H1 (cell line): Measurements from ENCODE around the gene TMPRSS4. TPM values are rescaled to one million over a fixed set of nuclear protein-coding genes. Genes with fewer than 3 reads are reported as not detected.

Experiments
- CTCF ChIA-PET: fragments of 300-600 bp; sonication (Branson Sonifier 250); formaldehyde crosslinking; loops from one replicate; lab custom pipeline; 2021; ENCODE audit not compliant: partially characterized antibody; lab: Charles Lee
- POLR2A ChIA-PET: fragments of 300-600 bp; sonication (Branson Sonifier 250); formaldehyde crosslinking; loops from one replicate; lab custom pipeline; 2021; ENCODE audit warnings: inconsistent platforms; ENCODE audit not compliant: partially characterized antibody; lab: Charles Lee
- DNase-seq, 2 experiments: peaks; one replicate each; pipeline versions ENCODE4 v3.0.0 to v3.0.0-alpha.2; 2010 to 2022; ENCODE audit warnings: low spot score in 2 of 2, low read depth in 1 of 2, mixed read lengths in 1 of 2
- FAIRE-seq: peaks from 2 replicates; lab custom pipeline; 2011; peaks lifted over from hg19 to GRCh38; lab: Jason Lieb, UNC
- H2AFZ ChIP-seq: 2 replicates; pipeline ENCODE4 v1.8.1; 2012; ENCODE audit warnings: low read length, inconsistent platforms
- H2AK5ac ChIP-seq: 2 replicates; pipeline ENCODE4 v1.6.1; 2013; ENCODE audit warnings: low read depth, low read length
- H2BK120ac ChIP-seq: replicated peaks from 2 replicates; pipeline ENCODE3; 2013; ENCODE audit warnings: low read depth, low read length, inconsistent platforms
- H2BK12ac ChIP-seq: 2 replicates; pipeline ENCODE4 v1.6.1; 2013; ENCODE audit warnings: low read depth, low read length
- H2BK15ac ChIP-seq: 2 replicates; pipeline ENCODE4 v1.6.1; 2013; ENCODE audit warnings: low read length
- H2BK20ac ChIP-seq: 2 replicates; pipeline ENCODE4 v1.6.1; 2013; ENCODE audit warnings: low read length
- H2BK5ac ChIP-seq: 2 replicates; pipeline ENCODE4 v1.6.1; 2013; ENCODE audit warnings: low read depth, low read length
- H3K14ac ChIP-seq: 2 replicates; pipeline ENCODE4 v1.6.1; 2013; ENCODE audit warnings: inconsistent platforms; ENCODE audit not compliant: insufficient read length
- H3K18ac ChIP-seq: 2 replicates; pipeline ENCODE4 v1.6.1; 2013; ENCODE audit warnings: low read length; ENCODE audit errors: extremely low read depth
- H3K23ac ChIP-seq: 2 replicates; pipeline ENCODE4 v1.6.1; 2013; ENCODE audit warnings: inconsistent platforms; ENCODE audit not compliant: insufficient read length
- H3K23me2 ChIP-seq: 2 replicates; pipeline ENCODE4 v1.6.1; 2013; ENCODE audit warnings: low read depth, low read length
- H3K27ac ChIP-seq: 2 replicates; pipeline ENCODE4 v1.6.1; 2011; ENCODE audit warnings: low read depth, low read length, inconsistent platforms
- H3K27me3 ChIP-seq, 4 experiments: replicated peaks in 1 of 4; 1 replicate in 1 of 4; 2 replicates in 3 of 4; pipeline versions ENCODE4 v1.6.1 to v1.8.1; 2011 to 2013; ENCODE audit warnings: low read length in 3 of 4, mild to moderate bottlenecking in 3 of 4, inconsistent platforms in 2 of 4, mixed read lengths in 2 of 4, moderate library complexity in 1 of 4; ENCODE audit not compliant: control insufficient read depth in 3 of 4, insufficient read depth in 3 of 4; ENCODE audit errors: extremely low read depth in 1 of 4
- H3K36me3 ChIP-seq, 4 experiments: 2 replicates each; pipeline versions ENCODE4 v1.6.1 to v1.8.1; 2011 to 2013; ENCODE audit warnings: mild to moderate bottlenecking in 4 of 4, low read length in 3 of 4, moderate library complexity in 2 of 4, control low read depth in 1 of 4, inconsistent platforms in 1 of 4; ENCODE audit not compliant: insufficient read depth in 4 of 4, control insufficient read depth in 2 of 4
- H3K4ac ChIP-seq: replicated peaks from 2 replicates; pipeline ENCODE3; 2013; ENCODE audit warnings: low read length, low read depth, mixed read lengths, inconsistent platforms; ENCODE audit not compliant: insufficient read length
- H3K4me1 ChIP-seq, 4 experiments: replicated peaks in 1 of 4; 1 replicate in 1 of 4; 2 replicates in 3 of 4; pipeline versions ENCODE4 v1.6.1 to v1.8.1; 2011 to 2013; ENCODE audit warnings: low read length in 3 of 4, inconsistent platforms in 2 of 4, mixed read lengths in 1 of 4; ENCODE audit not compliant: insufficient read depth in 4 of 4, control insufficient read depth in 3 of 4
- H3K4me2 ChIP-seq, 2 experiments: 2 replicates each; pipeline versions ENCODE4 v1.6.1 to v1.8.1; 2011 to 2013; ENCODE audit warnings: low read depth in 2 of 2, low read length in 2 of 2, control low read depth in 1 of 2, inconsistent platforms in 1 of 2, mild to moderate bottlenecking in 1 of 2; ENCODE audit not compliant: insufficient read depth in 1 of 2
- H3K4me3 ChIP-seq, 4 experiments: fragments of 200-600, 300-600 bp in 1 of 4; sonication (generic), shearing (Covaris generic), sonication (Bioruptor Twin) in 1 of 4; 2 replicates each; pipeline versions ENCODE4 v1.5.1 to v1.8.1; 2011 to 2016; ENCODE audit warnings: low read length in 4 of 4, low read depth in 3 of 4, control low read depth in 2 of 4, inconsistent platforms in 2 of 4, mild to moderate bottlenecking in 2 of 4, mixed read lengths in 1 of 4, moderate library complexity in 1 of 4; ENCODE audit not compliant: insufficient read depth in 2 of 4; ENCODE audit errors: extremely low read depth in 1 of 4
- H3K56ac ChIP-seq: replicated peaks from 2 replicates; pipeline ENCODE3; 2013; ENCODE audit warnings: low read depth, mild to moderate bottlenecking, mixed read lengths, low read length, inconsistent platforms; ENCODE audit not compliant: insufficient read length
- H3K79me1 ChIP-seq: 2 replicates; pipeline ENCODE4 v1.6.1; 2013; ENCODE audit warnings: low read depth, low read length, control low read depth
- H3K79me2 ChIP-seq, 2 experiments: 2 replicates each; pipeline versions ENCODE4 v1.6.1 to v1.8.1; 2012 to 2013; ENCODE audit warnings: low read length in 2 of 2, mild to moderate bottlenecking in 2 of 2, inconsistent platforms in 1 of 2; ENCODE audit not compliant: insufficient read depth in 2 of 2, control insufficient read depth in 1 of 2
- H3K9ac ChIP-seq, 4 experiments: replicated peaks in 1 of 4; 1 replicate in 1 of 4; 2 replicates in 3 of 4; pipeline versions ENCODE4 v1.6.1 to v1.8.1; 2011 to 2013; ENCODE audit warnings: low read depth in 3 of 4, low read length in 3 of 4, control low read depth in 2 of 4, mild to moderate bottlenecking in 2 of 4, moderate library complexity in 2 of 4, inconsistent platforms in 1 of 4; ENCODE audit errors: extremely low read depth in 1 of 4
- H3K9me3 ChIP-seq, 2 experiments: 2 replicates each; pipeline versions ENCODE4 v1.6.1 to v1.8.1; 2012 to 2013; ENCODE audit warnings: mild to moderate bottlenecking in 2 of 2, moderate library complexity in 2 of 2, control low read depth in 1 of 2, inconsistent platforms in 1 of 2, low read depth in 1 of 2, low read length in 1 of 2, mixed read lengths in 1 of 2; ENCODE audit not compliant: insufficient read depth in 2 of 2
- H4K20me1 ChIP-seq, 2 experiments: replicated peaks in 1 of 2; 2 replicates each; pipeline versions ENCODE3 to v1.8.1; 2011 to 2013; ENCODE audit warnings: inconsistent platforms in 2 of 2, low read length in 2 of 2, mild to moderate bottlenecking in 1 of 2; ENCODE audit not compliant: insufficient read depth in 2 of 2, control insufficient read depth in 1 of 2
- H4K5ac ChIP-seq: 2 replicates; pipeline ENCODE4 v1.6.1; 2013; ENCODE audit warnings: low read length, low read depth, mixed read lengths, inconsistent platforms; ENCODE audit not compliant: insufficient read length
- H4K8ac ChIP-seq: 2 replicates; pipeline ENCODE4 v1.8.0; 2013; ENCODE audit warnings: mild to moderate bottlenecking, moderate library complexity, low read length, inconsistent platforms; ENCODE audit not compliant: insufficient read depth; ENCODE audit errors: extremely low read depth
- H4K91ac ChIP-seq: replicated peaks from 2 replicates; pipeline ENCODE3; 2013; ENCODE audit warnings: low read length, mixed read lengths, inconsistent platforms; ENCODE audit not compliant: insufficient read length
- BRCA1 ChIP-seq: IDR thresholded peaks from 2 replicates; pipeline ENCODE4 v1.6.1; 2012; ENCODE audit warnings: low read depth, low read length, improper control_type of control experiment
- CHD2 ChIP-seq: IDR thresholded peaks from 2 replicates; pipeline ENCODE4 v1.6.1; 2012; ENCODE audit warnings: low read length, improper control_type of control experiment
- EP300 ChIP-seq, 2 experiments: IDR thresholded peaks; 1 replicate in 1 of 2; 2 replicates in 1 of 2; pipeline ENCODE4 v1.6.1; 2011 to 2012; ENCODE audit warnings: low read depth in 2 of 2, low read length in 2 of 2, mild to moderate bottlenecking in 2 of 2, borderline replicate concordance in 1 of 2, inconsistent platforms in 1 of 2, moderate library complexity in 1 of 2
- PHF8 ChIP-seq: fragments of 200-600 bp; sonication (generic); conservative IDR thresholded peaks from 2 replicates; pipeline ENCODE4 v1.7.1; 2012; ENCODE audit warnings: low read depth, mild to moderate bottlenecking, inconsistent platforms, low read length, moderate library complexity
- SIN3A ChIP-seq, 2 experiments: IDR thresholded peaks in 1 of 2; conservative IDR thresholded peaks in 1 of 2; 2 replicates each; pipeline ENCODE4 v1.6.1; 2011 to 2012; ENCODE audit warnings: low read length in 2 of 2, improper control_type of control experiment in 1 of 2, low read depth in 1 of 2, mild to moderate bottlenecking in 1 of 2
- SIRT6 ChIP-seq: IDR thresholded peaks from one replicate; pipeline ENCODE4 v1.7.1; 2012; ENCODE audit warnings: low read length, inconsistent platforms
- WGBS, 2 experiments: shearing (Covaris generic) in 1 of 2; methylation state at CpG; one replicate each; pipeline versions ENCODE4 v1.1.6 to v1.1.7; 2013 to 2015; ENCODE audit warnings: low lambda C conversion rate in 2 of 2, mixed read lengths in 2 of 2, inconsistent platforms in 1 of 2, low coverage in 1 of 2, missing lambda C conversion rate in 1 of 2; ENCODE audit not compliant: insufficient replicate concordance in 2 of 2, insufficient coverage in 1 of 2, insufficient read length in 1 of 2; ENCODE audit errors: extremely low coverage in 1 of 2, missing lambda C conversion rate in 1 of 2; 5-methylcytosine and 5-hydroxymethylcytosine counted together
- polyA plus RNA-seq, 7 experiments: library from polyadenylated mRNA; depleted of rRNA in 3 of 7; stranded (reverse) in 5 of 7; unstranded in 2 of 7; fragments of >200 nt in 5 of 7; fragments of 200-250 nt in 2 of 7; gene quantifications; 1 replicate in 5 of 7; 2 replicates in 1 of 7; 4 replicates in 1 of 7; pipeline versions ENCODE4 v1.2.1 to v1.2.3, GENCODE V29; 2011 to 2013; ENCODE audit warnings: missing spikeins in 2 of 7, mixed read lengths in 2 of 7
- total RNA-seq: library from RNA; stranded (reverse); fragmentation: NEBNext Ultra II Directional; extraction: Animal tissue kit (Norgen Biotek cat#: 25700); gene quantifications from 2 replicates; pipeline ENCODE4 v1.2.1, GENCODE V29; 2021
- TF ChIP-seq, protein P1 (sequence below): IDR thresholded peaks from 2 replicates; pipeline ENCODE4 v1.6.1; 2012; ENCODE audit warnings: inconsistent platforms
- TF ChIP-seq, protein P2 (sequence below): IDR thresholded peaks from 2 replicates; pipeline ENCODE4 v1.6.1; 2011; ENCODE audit warnings: low read depth, mild to moderate bottlenecking, low read length; ENCODE audit not compliant: insufficient read depth
- TF ChIP-seq, protein P3 (sequence below), 3 experiments: IDR thresholded peaks; 1 replicate in 2 of 3; 2 replicates in 1 of 3; pipeline versions ENCODE4 v1.5.1 to v1.6.1; 2011; ENCODE audit warnings: low read length in 3 of 3, mild to moderate bottlenecking in 3 of 3, inconsistent platforms in 2 of 3, low read depth in 1 of 3, moderate library complexity in 1 of 3; ENCODE audit not compliant: insufficient read depth in 1 of 3; ENCODE audit errors: control extremely low read depth in 1 of 3

Gene TMPRSS4
- total and polyA plus RNA-seq, 2 of the 8 experiments (the other 6 are each of a cell fraction or from before 2014, with no cell fraction given), result 0.11 to 0.58 TPM

DNA sequence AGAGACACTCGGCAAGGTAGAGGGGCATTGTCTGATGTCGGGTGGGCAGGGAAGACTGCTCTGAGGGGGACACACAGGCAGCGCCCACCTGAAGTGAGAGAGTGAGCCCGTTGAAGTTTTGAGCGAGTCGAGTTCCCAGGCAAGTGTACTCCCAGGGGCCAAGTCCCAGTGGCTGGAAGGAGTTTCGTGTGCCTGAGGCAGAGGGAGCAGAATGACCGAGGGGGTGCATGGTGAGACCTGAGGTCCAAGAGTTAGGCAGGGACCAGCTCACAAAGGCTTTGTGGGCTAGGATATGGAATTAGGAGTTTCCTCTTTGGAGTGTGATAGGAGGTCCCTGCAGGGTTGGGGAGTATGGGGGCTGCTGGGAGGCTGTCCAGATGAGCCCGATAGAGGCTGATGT is 93.4 kb downstream of the TMPRSS4 start:
- peaks cover 6 to 81% (median 59%) of the 10 kb centered on the region in 4 experiments for H3K27me3 ChIP-seq
- H2AFZ ChIP-seq, result no peak overlapping the region
- no peaks in the 10 kb centered on the region for H3K79me2 ChIP-seq
- H3K79me1 ChIP-seq, result no peaks in the 10 kb centered on the region
- H2BK5ac ChIP-seq, result no peak overlapping the region
- no peak overlapping the region for H3K23ac ChIP-seq
- DNase-seq (no peak), FAIRE-seq (no peak)
- no peak overlapping the region for H3K56ac ChIP-seq
- WGBS, 2 experiments, result 69% methylated on average over 9 of the region's 9 CpGs; no CpG with 5 or more reads in 1 of the 2 experiments
- no peak overlapping the region for H2AK5ac ChIP-seq
- no peak overlapping the region; the same call in 1 of the 2 replicates for H2BK12ac ChIP-seq
- peaks cover 4 to 25% (median 13%) of the 10 kb centered on the region in 4 experiments for H3K4me1 ChIP-seq
- H3K4me3 ChIP-seq, result no peak overlapping the region
- H3K36me3 ChIP-seq, result no peaks in the 10 kb centered on the region
- ChIA-PET CTCF (interaction anchor here (0.7 to 8.7 kb wide), 12 partner anchors 11 to 284 kb away, joined by 3 to 245 read pairs (median 9); partner anchors contain the start of genes MPZL2 and SCN4B), POLR2A (interaction anchor here (0.7 to 2.0 kb wide), 5 partner anchors 14 to 266 kb away, joined by 3 to 7 read pairs (median 4); partner anchors contain the start of genes KMT2A and SCN4B)
- peak overlapping the region; percentile 81; the same call in 1 of the 2 replicates for H2BK15ac ChIP-seq
- no peak overlapping the region for H3K18ac ChIP-seq
- no peaks in the 10 kb centered on the region for H3K9me3 ChIP-seq
- no peak overlapping the region for H2BK20ac ChIP-seq
- H4K8ac ChIP-seq, result no peak overlapping the region; the same call in 1 of the 2 replicates
- H4K5ac ChIP-seq, result no peak overlapping the region
- no peak overlapping the region for H3K14ac ChIP-seq
- no peaks in the 10 kb centered on the region for H4K20me1 ChIP-seq
- H4K91ac ChIP-seq, result no peak overlapping the region
- no peak overlapping the region; a peak in 2 of 4 replicates for H3K4me2 ChIP-seq
- peaks cover 2% of the 10 kb centered on the region for H3K23me2 ChIP-seq
- no peak overlapping the region for H3K27ac ChIP-seq
- H3K4ac ChIP-seq, result peak overlapping the region; percentile 22
- no peak overlapping the region for H3K9ac ChIP-seq
- no peak overlapping the region for H2BK120ac ChIP-seq
- TF ChIP-seq, protein P1, sequence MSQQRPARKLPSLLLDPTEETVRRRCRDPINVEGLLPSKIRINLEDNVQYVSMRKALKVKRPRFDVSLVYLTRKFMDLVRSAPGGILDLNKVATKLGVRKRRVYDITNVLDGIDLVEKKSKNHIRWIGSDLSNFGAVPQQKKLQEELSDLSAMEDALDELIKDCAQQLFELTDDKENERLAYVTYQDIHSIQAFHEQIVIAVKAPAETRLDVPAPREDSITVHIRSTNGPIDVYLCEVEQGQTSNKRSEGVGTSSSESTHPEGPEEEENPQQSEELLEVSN, result no peak
- no peak for TF ChIP-seq CHD2
- TF ChIP-seq, protein P2, sequence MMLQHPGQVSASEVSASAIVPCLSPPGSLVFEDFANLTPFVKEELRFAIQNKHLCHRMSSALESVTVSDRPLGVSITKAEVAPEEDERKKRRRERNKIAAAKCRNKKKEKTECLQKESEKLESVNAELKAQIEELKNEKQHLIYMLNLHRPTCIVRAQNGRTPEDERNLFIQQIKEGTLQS, result no peak
- TF ChIP-seq EP300 (IDR thresholded peaks at IDR 0.05; ENCODE audit: borderline replicate concordance in 1 of 2, low read depth in 2 of 2, low read length in 2 of 2), result no peak
- no peak for TF ChIP-seq PHF8
- TF ChIP-seq, protein P3, sequence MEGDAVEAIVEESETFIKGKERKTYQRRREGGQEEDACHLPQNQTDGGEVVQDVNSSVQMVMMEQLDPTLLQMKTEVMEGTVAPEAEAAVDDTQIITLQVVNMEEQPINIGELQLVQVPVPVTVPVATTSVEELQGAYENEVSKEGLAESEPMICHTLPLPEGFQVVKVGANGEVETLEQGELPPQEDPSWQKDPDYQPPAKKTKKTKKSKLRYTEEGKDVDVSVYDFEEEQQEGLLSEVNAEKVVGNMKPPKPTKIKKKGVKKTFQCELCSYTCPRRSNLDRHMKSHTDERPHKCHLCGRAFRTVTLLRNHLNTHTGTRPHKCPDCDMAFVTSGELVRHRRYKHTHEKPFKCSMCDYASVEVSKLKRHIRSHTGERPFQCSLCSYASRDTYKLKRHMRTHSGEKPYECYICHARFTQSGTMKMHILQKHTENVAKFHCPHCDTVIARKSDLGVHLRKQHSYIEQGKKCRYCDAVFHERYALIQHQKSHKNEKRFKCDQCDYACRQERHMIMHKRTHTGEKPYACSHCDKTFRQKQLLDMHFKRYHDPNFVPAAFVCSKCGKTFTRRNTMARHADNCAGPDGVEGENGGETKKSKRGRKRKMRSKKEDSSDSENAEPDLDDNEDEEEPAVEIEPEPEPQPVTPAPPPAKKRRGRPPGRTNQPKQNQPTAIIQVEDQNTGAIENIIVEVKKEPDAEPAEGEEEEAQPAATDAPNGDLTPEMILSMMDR (IDR thresholded peaks at IDR 0.05; ENCODE audit: control extremely low read depth in 1 of 3, insufficient read depth in 1 of 3, low read depth in 1 of 3, low read length in 3 of 3), result no peak
- TF ChIP-seq SIN3A (conservative IDR thresholded peaks at IDR 0.05 in 1 of 2, IDR thresholded peaks at IDR 0.05 in 1 of 2; ENCODE audit: low read depth in 1 of 2, low read length in 2 of 2), result no peak
- TF ChIP-seq BRCA1, result no peak
- TF ChIP-seq SIRT6, result no peak
